Osteocyte (in vitro differentiated cells): ENCODE results near the gene DERL3. TPM values are rescaled to one million over a fixed set of nuclear protein-coding genes. Genes with fewer than 3 reads are reported as not detected.

Experiments used
- DNase-seq: peaks from one replicate; pipeline ENCODE4 v3.0.0; 2021; ENCODE audit warnings: mixed read lengths; ENCODE audit not compliant: unreplicated experiment; ENCODE audit errors: extremely low spot score
- H3K27ac Mint-ChIP-seq: one replicate; pipeline ENCODE4 v1.8.0; 2021; ENCODE audit warnings: mild to moderate bottlenecking, mixed read lengths; ENCODE audit not compliant: unreplicated experiment
- H3K27me3 Mint-ChIP-seq: one replicate; pipeline ENCODE4 v1.8.0; 2021; ENCODE audit warnings: mixed read lengths; ENCODE audit not compliant: unreplicated experiment
- H3K36me3 Mint-ChIP-seq: one replicate; pipeline ENCODE4 v1.8.0; 2021; ENCODE audit warnings: mixed read lengths; ENCODE audit not compliant: unreplicated experiment
- H3K4me1 Mint-ChIP-seq: one replicate; pipeline ENCODE4 v1.8.0; 2021; ENCODE audit warnings: mixed read lengths; ENCODE audit not compliant: unreplicated experiment
- H3K4me3 Mint-ChIP-seq: one replicate; pipeline ENCODE4 v1.8.0; 2021; ENCODE audit warnings: mild to moderate bottlenecking, moderate library complexity, mixed read lengths; ENCODE audit not compliant: unreplicated experiment
- H3K9me3 Mint-ChIP-seq: one replicate; pipeline ENCODE4 v1.8.0; 2021; ENCODE audit warnings: mixed read lengths; ENCODE audit not compliant: unreplicated experiment
- total RNA-seq: library from RNA; stranded (reverse); gene quantifications from 2 replicates; pipeline ENCODE4 v1.2.1, GENCODE V29; 2021
- TF ChIP-seq, protein P1 (sequence below): fragments of 200-600 bp; sonication (generic); IDR thresholded peaks from 2 replicates; pipeline ENCODE4 v1.5.0; 2021; ENCODE audit warnings: antibody characterized with exemption, mild to moderate bottlenecking, moderate library complexity

DERL3 gene
- total RNA-seq, 1 donor from 2014 or later = 0.56 TPM

DNA sequence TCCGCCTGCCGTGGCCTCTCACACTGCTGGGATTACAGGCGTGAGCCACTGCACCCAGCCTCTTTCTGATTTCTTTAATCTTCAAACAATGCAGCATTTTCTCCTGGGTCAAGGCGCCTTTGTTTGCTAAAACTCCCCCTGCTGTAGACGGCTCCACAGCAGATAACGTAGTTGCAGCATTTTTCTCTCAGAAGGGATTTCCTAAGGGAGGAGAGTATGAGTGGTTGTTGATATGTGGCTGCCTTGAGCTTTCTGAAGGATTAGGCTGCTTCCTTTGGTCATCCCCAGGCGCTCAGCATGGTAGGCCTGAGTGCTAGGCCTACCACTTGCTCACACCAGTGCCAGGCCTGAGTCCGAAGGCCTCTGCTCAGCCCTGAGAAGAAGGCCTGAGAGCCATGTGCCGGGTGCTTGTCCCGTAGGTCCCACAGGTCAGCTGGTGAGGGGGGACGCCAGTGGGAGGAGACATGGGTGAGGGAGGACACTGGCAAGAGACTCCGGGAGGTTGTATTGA is 34.0 kb downstream of the DERL3 start:
- Mint-ChIP-seq H3K4me3 (no peak overlapping the region), H3K9me3 (no peaks in the 10 kb centered on the region), H3K27me3 (no peaks in the 10 kb centered on the region), H3K36me3 (peaks cover 55% of the 10 kb centered on the region), H3K27ac (no peak overlapping the region), H3K4me1 (no peaks in the 10 kb centered on the region)
- DNase-seq = no peak
- TF ChIP-seq, protein P1, sequence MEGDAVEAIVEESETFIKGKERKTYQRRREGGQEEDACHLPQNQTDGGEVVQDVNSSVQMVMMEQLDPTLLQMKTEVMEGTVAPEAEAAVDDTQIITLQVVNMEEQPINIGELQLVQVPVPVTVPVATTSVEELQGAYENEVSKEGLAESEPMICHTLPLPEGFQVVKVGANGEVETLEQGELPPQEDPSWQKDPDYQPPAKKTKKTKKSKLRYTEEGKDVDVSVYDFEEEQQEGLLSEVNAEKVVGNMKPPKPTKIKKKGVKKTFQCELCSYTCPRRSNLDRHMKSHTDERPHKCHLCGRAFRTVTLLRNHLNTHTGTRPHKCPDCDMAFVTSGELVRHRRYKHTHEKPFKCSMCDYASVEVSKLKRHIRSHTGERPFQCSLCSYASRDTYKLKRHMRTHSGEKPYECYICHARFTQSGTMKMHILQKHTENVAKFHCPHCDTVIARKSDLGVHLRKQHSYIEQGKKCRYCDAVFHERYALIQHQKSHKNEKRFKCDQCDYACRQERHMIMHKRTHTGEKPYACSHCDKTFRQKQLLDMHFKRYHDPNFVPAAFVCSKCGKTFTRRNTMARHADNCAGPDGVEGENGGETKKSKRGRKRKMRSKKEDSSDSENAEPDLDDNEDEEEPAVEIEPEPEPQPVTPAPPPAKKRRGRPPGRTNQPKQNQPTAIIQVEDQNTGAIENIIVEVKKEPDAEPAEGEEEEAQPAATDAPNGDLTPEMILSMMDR = no peak

DNA sequence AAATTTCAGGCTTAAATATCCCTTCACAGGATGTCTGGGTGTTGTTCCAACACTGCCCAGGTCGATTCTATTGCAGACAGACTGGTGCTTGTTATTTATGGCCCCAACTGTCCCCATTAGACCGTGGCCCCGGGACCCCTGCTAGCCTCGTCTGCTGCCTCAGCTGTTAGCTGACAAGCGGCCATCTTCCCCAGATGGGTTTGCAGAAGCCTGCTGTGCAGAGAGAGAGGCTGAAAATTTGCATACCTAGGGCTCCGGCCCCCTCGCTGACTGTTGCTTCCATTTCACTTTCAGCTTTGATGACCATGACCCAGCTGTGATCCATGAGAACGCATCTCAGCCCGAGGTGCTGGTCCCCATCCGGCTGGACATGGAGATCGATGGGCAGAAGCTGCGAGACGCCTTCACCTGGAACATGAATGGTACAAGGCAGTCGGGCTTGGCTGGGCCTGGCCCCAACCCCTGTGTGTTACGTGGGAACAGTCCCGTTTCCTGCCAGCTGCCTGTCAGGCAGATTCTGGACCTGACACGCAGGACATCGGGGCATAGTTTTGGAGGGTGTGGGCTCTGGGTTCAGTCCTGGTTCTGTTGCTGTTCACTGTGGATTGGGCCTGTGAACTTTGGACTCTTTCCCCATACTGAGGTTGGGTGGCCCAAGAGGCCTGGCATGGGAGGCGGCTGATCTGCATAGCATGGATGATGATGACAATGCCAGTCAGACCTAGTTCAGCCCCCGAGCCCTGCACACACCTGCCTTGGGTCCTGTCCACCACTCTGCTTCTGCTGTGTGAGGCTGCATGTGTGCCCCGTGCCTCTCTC is 35.6 kb downstream of the DERL3 start:
- no peak overlapping the region for H3K27ac Mint-ChIP-seq
- H3K9me3 Mint-ChIP-seq = no peaks in the 10 kb centered on the region
- H3K27me3 Mint-ChIP-seq = no peaks in the 10 kb centered on the region
- H3K4me1 Mint-ChIP-seq = no peaks in the 10 kb centered on the region
- H3K36me3 Mint-ChIP-seq = peaks cover 61% of the 10 kb centered on the region
- no peak overlapping the region for H3K4me3 Mint-ChIP-seq
- DNase-seq = no peak
- TF ChIP-seq, protein P1 = no peak

DNA sequence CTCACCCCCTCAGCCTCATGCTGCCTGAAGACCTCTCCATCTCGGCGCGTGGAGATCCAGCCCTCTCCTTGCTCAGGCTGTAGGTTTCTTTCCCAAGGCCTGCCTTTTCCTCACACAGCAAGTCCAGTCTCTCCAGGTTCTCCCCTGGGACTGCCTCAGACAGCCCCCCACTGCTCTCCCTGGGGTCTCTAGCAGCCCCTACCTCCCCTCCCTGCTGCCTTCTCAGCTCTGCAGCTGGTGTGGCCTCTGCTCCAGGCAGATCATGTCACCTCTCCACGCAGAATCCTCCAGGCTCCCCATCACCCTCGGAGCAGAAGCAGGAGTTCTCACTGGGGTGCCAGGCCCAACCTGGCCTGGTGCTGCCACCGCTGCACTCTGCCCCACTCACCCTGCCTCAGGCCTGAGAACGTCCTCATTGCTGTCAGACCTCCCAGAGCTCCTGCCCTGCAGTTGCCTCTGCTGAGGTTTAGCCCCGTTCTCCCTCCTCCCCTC is 36.9 kb downstream of the DERL3 start:
- no peaks in the 10 kb centered on the region for H3K27me3 Mint-ChIP-seq
- no peak for DNase-seq
- no peaks in the 10 kb centered on the region for H3K4me1 Mint-ChIP-seq
- no peak overlapping the region for H3K27ac Mint-ChIP-seq
- peaks cover 56% of the 10 kb centered on the region for H3K36me3 Mint-ChIP-seq
- TF ChIP-seq, protein P1 = no peak
- H3K4me3 Mint-ChIP-seq = no peak overlapping the region
- no peaks in the 10 kb centered on the region for H3K9me3 Mint-ChIP-seq

DNA sequence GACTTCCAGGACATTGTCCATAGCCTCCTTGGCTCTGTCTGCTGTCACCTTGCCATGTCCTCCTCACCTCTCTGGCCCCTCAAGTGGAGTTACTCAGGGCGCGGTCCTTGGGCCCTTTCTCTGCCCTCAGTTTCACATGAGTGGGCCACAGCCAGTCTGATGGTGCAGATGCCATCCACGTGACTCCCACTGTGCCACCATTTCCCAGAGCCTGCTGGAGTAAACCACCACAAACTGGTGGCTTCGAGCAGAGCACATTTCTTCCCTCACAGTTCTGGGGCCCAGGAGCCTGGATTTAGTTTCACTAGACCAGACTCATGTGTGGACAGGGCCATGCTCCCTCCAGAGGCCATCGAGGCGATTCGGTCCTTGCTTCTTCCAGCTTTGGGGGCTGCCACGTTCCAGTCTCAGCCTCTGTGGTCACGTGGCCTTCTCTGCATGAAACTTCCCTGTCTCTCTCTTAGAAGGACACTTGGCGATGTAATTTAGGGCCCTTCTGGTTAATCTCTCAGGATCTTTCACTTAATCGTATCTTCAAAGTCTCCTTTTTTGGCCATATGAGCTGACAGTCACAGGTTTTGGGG is 37.5 kb downstream of the DERL3 start:
- peaks cover 5% of the 10 kb centered on the region for H3K4me1 Mint-ChIP-seq
- no peaks in the 10 kb centered on the region for H3K27me3 Mint-ChIP-seq
- H3K9me3 Mint-ChIP-seq = no peaks in the 10 kb centered on the region
- no peak for DNase-seq
- H3K27ac Mint-ChIP-seq = no peak overlapping the region
- H3K4me3 Mint-ChIP-seq = no peak overlapping the region
- H3K36me3 Mint-ChIP-seq = peaks cover 58% of the 10 kb centered on the region
- TF ChIP-seq, protein P1 = no peak
